Motor neuron (in vitro differentiated cells): Measurements from ENCODE around the gene DDIAS. TPM values are rescaled to one million over a fixed set of nuclear protein-coding genes. Genes with fewer than 3 reads are reported as not detected.
A peak's percentile ranks its signal among the peaks of the same experiment; 100 is the strongest.
"Not testable (repeated sequence)": the region's sequence is repeated elsewhere in the genome, so short reads cannot be mapped to it uniquely, and the experiment has no call there.

Source experiments
- ATAC-seq, 8 experiments: fragments of 200-7000 bp; cut with Tn5 transposase; replicated peaks in 6 of 8; 2 replicates each; pipeline ENCODE4 v1.8.0; 2021; ENCODE audit warnings: mild to moderate bottlenecking in 8 of 8, moderate library complexity in 8 of 8
- H3K27ac ChIP-seq, 2 donors: fragments of 250-450 bp; sonication (Bioruptor Pico); 2 replicates each; pipeline ENCODE4 v1.9.0; 2021; ENCODE audit warnings: antibody characterized with exemption in 2 of 2, mild to moderate bottlenecking in 2 of 2, moderate library complexity in 1 of 2
- H3K4me1 ChIP-seq, 2 donors: fragments of 250-450 bp; sonication (Bioruptor Pico); replicated peaks in 1 of 2; 2 replicates each; pipeline ENCODE4 v1.6.1; 2021; ENCODE audit warnings: antibody characterized with exemption in 2 of 2, mild to moderate bottlenecking in 2 of 2, moderate library complexity in 1 of 2
- H3K4me3 ChIP-seq, 5 donors: fragments of 250-450 bp; sonication (Bioruptor Pico); 2 replicates each; pipeline ENCODE4 v1.9.0; 2021; ENCODE audit warnings: antibody characterized with exemption in 5 of 5, mild to moderate bottlenecking in 5 of 5, moderate library complexity in 4 of 5
- WGBS, 10 experiments: fragments of 450-650 bp; shearing (Covaris generic); methylation state at CpG; one replicate each; pipeline ENCODE4 v1.0.0; 2022; 5-methylcytosine and 5-hydroxymethylcytosine counted together
- in situ Hi-C, 9 experiments: fragments of 400-800 bp; cut with MboI; loops; one replicate each; pipeline ENCODE4 v1.15.0; 2021; ENCODE audit warnings: low sequenced_read_pairs in 9 of 9, low pct_unique_long_range_greater_than_20kb in 2 of 9; ENCODE audit not compliant: unreplicated experiment in 9 of 9
- total RNA-seq, 8 experiments: library from RNA; unstranded; fragments of 300-600 nt; gene quantifications; 2 replicates each; pipeline versions ENCODE4 v1.2.3 to v1.2.4, GENCODE V29; 2022

Gene DDIAS
- total RNA-seq, 8 experiments from 2014 or later: 0.23 to 9.4 (median 0.77) TPM

DNA sequence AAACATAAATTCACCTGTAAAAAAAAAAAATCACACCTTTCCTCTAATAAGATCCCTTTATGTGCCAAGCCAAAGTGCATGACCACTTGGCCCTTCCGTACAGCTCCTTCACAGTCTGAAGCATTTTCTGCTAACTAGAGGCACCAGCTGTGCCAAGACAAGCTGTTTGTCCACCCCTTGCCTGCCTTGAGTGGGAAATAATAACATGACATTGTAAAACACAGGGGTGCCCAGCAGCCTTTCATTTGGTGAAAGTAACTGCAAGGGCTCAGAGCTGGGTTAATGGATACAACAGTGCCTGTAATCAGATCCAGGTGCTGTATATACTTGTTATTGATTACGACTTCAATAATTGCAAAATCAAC lies 59.2 kb downstream of the DDIAS start:
- Histone ChIP-seq H3K27ac (no peak overlapping the region), H3K4me1 (no peaks in the 10 kb centered on the region), H3K4me3 (no peak overlapping the region)
- in situ Hi-C loops: no loop called here
- ATAC-seq: no peak
- WGBS, 10 experiments: 0 to 83% (median 56%) methylated on average over 1 to 2 of the region's 2 CpGs; no CpG with 5 or more reads in 1 of the 10 experiments

DNA sequence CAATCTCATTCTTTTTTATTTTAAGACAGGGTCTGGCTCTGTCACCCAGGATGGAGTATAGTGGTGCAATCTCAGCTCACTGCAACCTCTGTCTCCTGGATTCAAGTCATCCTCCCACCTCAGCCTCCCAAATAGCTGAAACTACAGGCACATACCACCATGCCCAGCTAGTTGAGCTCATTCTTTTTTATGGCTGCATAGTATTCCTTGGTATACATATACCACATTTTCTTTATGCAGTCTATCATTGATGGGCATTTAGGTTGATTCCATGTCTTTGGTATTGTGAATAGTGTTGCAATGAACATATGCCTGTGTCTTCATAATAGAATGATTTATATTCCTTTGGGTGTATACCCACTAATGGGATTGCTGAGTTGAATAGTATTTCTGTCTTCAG lies 60.5 kb downstream of the DDIAS start:
- H3K27ac ChIP-seq, ATAC-seq, H3K4me3 ChIP-seq, H3K4me1 ChIP-seq, in situ Hi-C loops: not testable (repeated sequence)

DNA sequence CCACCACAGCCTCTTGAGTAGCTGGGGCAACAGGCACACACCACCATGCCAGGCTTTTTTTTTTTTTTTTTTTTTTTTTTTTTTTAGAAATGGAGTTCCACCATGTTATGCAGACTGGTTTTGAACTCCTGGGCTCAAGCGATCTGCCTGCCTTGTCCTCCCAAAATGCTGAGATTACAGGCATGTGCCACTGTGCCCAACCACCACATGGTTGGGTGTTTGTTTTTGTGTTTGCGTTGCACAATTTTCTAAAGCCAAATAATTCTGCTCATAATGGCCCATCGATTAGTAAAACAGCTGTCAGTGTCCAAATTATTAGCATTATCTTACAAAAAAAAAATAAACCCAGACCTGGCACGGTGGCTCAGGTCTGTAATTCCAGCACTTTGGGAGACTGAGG lies 65.8 kb downstream of the DDIAS start:
- 29 to 100% (median 78%) methylated on average over 1 to 4 of the region's 4 CpGs for WGBS, 10 experiments
- H3K4me3 ChIP-seq: no peak overlapping the region
- in situ Hi-C loops: no loop called here
- H3K27ac ChIP-seq: no peak overlapping the region
- no peaks in the 10 kb centered on the region for H3K4me1 ChIP-seq
- ATAC-seq: no peak

DNA sequence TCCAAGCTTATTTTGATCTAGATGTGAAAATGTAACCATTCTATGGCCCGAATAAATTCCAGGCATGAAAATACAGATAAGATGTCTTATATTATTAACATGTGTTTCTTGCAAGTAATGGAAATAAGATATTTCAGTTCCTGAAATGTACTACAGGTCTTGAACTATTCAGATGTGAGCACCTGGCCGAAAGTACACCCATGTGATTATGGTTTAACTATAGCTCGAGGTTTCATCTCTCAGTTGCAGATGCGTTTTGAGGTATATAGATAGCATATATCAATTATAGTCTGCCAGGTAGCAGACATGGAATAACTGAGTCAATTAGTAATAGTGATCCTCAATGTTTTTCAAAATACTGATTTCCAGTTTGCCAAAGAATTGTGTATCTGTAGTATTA lies 68.3 kb downstream of the DDIAS start:
- in situ Hi-C loops: no loop called here
- no peak overlapping the region for H3K27ac ChIP-seq
- ATAC-seq: no peak
- H3K4me3 ChIP-seq: no peak overlapping the region
- 38 to 98% (median 88%) methylated on average over 1 to 4 of the region's 4 CpGs; no CpG with 5 or more reads in 3 of the 10 experiments for WGBS, 10 experiments
- no peaks in the 10 kb centered on the region for H3K4me1 ChIP-seq

DNA sequence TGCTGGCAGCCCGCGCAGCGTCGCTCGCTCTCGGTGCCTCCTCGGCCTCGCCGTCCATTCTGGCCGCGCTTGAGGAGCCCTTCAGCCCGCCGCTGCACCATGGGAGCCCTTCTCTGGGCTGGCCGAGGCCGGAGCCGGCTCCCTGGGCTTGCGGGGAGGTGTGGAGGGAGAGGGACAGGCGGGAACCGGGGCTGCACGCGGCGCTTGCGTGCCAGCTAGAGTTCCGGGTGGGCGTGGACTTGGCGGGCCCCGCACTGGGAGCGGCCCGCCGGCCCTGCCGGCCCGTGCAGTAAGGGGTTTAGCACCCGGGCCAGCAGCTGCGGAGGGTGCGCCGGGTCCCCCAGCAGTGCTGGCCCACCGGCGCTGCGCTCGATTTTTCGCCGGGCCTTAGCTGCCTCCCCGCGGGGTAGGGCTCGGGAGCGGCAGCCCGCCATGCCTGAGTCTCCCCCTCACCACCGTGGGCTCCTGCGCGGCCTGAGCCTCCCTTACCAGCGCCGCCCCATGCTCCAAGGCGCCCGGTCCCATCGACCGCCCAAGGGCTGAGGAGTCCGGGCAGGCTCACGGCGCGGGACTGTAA lies 69.1 kb downstream of the DDIAS start:
- not testable (repeated sequence) for ATAC-seq, H3K4me3 ChIP-seq

DNA sequence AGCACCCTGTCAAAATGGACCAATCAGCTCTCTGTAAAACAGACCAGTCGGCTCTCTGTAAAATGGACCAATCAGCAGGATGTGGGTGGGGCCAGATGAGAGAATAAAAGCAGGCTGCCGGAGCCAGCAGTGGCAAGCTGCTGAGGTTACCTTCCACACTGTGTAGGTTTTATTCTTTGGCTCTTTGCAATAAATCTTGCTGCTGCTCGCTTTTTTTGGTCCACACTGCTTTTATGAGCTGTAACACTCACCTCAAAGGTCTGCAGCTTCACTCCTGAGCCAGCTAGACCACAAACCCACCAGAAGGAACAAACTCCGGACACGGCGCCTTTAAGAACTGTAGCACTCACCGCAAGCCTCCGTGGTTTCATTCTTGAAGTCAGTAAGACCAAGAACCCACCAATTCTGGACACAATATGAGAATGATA lies 70.0 kb downstream of the DDIAS start:
- in situ Hi-C loops: not testable (repeated sequence)
- WGBS, 10 experiments: 67 to 100% (median 96%) methylated on average over 1 to 7 of the region's 8 CpGs; no CpG with 5 or more reads in 2 of the 10 experiments

More for the DNA sequence above, 69.1 kb downstream of the DDIAS start:
- H3K4me1 ChIP-seq, H3K27ac ChIP-seq, in situ Hi-C loops: not testable (repeated sequence)
- WGBS, 10 experiments: 75 to 100% (median 98%) methylated on average over 2 to 16 of the region's 60 CpGs; no CpG with 5 or more reads in 2 of the 10 experiments

DNA sequence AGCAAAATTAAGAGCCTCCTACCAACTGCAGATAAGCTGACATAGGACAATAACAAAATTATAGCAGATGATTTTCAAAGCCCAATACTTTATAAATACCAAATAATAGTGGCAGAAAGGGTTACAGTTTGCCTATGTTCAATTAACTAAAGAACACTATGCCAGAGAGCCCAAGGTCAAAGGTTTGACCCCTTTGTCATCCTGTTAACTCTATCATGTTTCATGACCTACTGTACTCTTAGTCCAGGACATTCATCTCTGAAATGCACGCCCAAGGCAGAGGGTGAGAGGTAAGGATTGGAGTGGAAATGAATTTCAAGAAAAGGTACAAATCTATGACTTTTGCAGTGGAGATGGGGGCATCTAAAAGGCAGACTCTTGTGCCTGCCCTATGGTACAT lies 70.6 kb downstream of the DDIAS start:
- ATAC-seq: no peak
- H3K4me1 ChIP-seq: no peaks in the 10 kb centered on the region
- in situ Hi-C loops: no loop called here
- no peak overlapping the region for H3K4me3 ChIP-seq
- H3K27ac ChIP-seq: no peak overlapping the region
- WGBS, 10 experiments: 75 to 100% (median 89%) methylated on average over 1 of the region's 1 CpG; no CpG with 5 or more reads in 4 of the 10 experiments

More for the DNA sequence above, 70.0 kb downstream of the DDIAS start:
- H3K27ac ChIP-seq, ATAC-seq, H3K4me3 ChIP-seq, H3K4me1 ChIP-seq: not testable (repeated sequence)

DNA sequence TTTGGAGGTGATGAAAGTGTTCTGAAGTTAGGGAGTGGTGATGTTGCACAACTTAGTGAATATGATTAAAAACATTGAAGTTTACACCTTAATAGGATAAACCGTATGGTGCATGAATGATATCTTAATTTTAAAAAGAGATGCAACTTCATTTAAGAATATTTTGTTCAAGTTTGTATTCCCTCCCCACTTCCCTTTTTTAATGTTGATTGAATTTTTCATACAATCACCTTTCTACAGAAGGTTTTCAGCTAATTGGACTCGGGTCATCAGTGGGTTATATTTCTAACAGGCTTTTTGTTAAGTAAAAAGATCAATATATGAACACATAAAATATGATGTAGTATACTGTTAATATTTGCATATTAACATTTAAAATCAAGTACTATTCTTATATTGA lies 72.6 kb downstream of the DDIAS start:
- Histone ChIP-seq H3K4me1 (no peaks in the 10 kb centered on the region), H3K27ac (no peak overlapping the region), H3K4me3 (no peak overlapping the region)
- no peak for ATAC-seq
- 78 to 96% (median 88%) methylated on average over 1 to 2 of the region's 2 CpGs; no CpG with 5 or more reads in 2 of the 10 experiments for WGBS, 10 experiments
- in situ Hi-C loops: no loop called here

DNA sequence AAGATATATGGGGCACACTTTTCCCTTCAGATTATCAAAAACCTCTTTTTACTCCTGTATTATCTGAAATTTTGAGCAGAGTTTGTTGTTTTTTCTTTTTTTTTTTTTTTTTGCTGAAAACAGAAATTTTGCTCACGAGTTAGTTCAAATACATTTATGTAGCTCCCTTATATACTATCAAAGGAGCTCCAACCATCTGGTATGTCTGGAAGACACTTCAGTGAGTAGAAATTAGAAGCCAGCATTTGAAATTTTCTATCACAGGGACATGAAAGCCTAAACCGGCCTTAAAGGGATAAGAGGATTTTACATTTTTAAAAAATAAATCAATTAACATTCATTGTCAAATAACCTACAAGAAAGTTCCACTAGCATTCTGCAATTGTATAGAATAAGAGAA lies 73.3 kb downstream of the DDIAS start:
- 17 to 96% (median 69%) methylated on average over 1 to 2 of the region's 2 CpGs for WGBS, 10 experiments
- in situ Hi-C loops: no loop called here
- no peak overlapping the region for H3K27ac ChIP-seq

DNA sequence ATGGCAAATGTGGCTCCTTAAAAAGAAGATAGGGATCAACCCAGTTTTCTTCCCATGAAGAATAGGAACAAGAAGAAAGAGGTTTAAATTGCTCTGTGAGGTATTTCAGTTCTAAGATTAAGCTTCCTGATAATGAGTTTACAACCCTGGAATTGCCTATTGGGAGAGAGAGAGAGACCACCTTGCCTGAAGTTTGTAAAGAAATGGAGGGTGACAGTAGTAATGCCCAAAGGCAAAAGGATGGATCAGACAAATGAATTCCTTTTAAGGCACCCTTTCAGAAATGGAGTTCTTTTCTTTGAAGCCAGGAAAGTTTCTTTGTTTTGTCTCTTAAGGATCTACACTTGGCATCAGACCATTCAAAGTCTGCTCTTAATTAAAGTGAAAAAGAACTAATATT lies 74.3 kb downstream of the DDIAS start:
- ATAC-seq: no peak
- H3K4me1 ChIP-seq: no peaks in the 10 kb centered on the region
- in situ Hi-C loops: no loop called here
- H3K27ac ChIP-seq: no peak overlapping the region
- H3K4me3 ChIP-seq: no peak overlapping the region

More for the DNA sequence above, 73.3 kb downstream of the DDIAS start:
- no peak for ATAC-seq
- Histone ChIP-seq H3K4me3 (no peak overlapping the region), H3K4me1 (no peaks in the 10 kb centered on the region)

DNA sequence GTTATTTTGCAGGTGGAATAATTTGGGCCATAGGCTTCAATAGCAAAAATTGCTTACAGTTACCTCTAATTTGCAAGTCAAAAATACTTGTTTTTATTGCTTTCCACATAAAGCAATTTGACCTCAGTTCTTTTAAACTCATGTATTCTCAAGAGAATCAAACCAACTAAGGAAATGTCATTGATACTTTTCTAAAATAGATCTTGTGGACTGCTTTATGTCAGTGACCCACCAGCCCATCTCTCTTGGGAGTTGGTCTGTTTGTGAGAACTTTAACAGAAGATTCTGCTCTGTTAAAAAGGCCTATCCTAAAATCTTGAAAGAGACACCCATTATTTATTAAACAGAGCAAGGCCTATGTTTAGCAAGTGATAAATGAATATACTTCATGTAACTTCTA lies 75.2 kb downstream of the DDIAS start:
- Histone ChIP-seq H3K27ac (no peak overlapping the region), H3K4me1 (no peaks in the 10 kb centered on the region), H3K4me3 (no peak overlapping the region)
- ATAC-seq: no peak
- in situ Hi-C loops: no loop called here

DNA sequence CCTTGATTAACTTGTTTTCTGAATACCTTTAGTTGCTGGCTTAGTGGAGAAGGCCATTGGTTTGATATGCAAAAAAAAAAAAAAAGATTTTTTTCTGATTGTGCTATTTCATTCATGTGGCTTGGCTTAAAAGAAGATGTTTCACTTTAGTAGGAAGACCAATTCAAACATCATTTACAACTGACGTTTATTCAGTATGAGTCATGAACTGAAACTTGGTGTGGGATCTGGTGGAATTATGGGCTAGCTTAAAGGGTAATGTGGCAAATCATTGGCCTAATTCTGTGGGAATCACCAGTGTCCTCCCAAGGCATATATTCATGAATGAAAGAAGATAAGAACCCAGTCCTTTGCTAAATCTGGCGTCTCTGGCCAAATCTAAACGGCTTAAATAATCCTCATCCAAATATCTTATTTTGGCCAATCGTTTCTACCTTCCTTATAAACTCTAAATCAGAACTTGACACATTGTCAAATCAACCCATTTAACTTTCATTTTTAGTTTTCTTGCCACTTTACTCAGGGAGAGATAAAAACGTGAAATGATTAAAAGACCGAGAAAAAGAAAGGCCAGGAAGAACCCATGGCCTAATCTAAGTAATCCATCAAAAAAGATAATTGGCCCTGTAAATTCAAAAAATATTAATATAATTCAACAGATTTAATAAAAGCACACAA lies 77.0 kb downstream of the DDIAS start:
- Histone ChIP-seq H3K4me3 (no peak overlapping the region), H3K27ac (no peak overlapping the region), H3K4me1 (no peaks in the 10 kb centered on the region)
- ATAC-seq: peak in 2 of 8 experiments; percentile 69 to 76
- WGBS, 10 experiments: 60 to 97% (median 78%) methylated on average over 3 to 6 of the region's 6 CpGs; no CpG with 5 or more reads in 1 of the 10 experiments
- in situ Hi-C loops: no loop called here

DNA sequence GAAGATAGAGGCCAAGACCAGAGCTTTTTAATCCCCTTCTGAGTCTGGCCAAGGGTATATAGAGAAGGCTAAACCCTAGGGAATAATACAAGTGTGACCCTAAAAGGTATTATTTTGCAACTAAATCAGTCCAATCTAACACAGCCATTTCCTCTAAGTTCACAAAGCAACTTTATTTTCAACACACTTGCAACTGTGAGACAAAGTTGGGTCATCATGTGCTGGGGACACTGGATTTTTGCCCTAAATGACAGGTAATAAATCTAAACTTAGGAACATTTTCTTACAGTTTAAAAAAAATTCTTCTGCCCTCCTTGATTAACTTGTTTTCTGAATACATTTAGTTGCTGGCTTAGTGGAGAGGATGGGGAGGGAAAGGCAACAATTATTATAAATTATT lies 78.3 kb downstream of the DDIAS start:
- Histone ChIP-seq H3K27ac (no peak overlapping the region), H3K4me3 (no peak overlapping the region), H3K4me1 (no peaks in the 10 kb centered on the region)
- in situ Hi-C loops: no loop called here
- ATAC-seq: no peak

DNA sequence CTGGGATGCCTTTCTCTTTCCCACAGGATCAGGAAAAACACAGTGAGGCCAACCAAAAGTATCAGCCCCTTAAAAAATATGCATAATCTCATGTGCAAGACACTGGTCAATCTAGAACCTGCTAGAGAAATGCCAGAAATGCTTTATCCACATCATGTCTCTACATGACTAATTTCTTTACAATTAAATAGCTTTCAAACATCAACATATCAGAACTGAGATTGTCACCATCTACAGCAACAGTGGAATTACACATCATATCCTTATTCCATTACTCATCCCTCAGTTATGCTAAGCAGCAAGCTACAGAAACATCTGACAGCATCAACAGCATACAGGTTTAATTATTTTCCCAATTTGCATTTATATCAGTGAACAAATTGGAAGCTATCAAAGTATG lies 78.8 kb downstream of the DDIAS start:
- Histone ChIP-seq H3K27ac (no peak overlapping the region), H3K4me3 (no peak overlapping the region), H3K4me1 (no peaks in the 10 kb centered on the region)
- ATAC-seq: peak in 3 of 8 experiments; percentile 30 to 88 (median 87)
- in situ Hi-C loops: no loop called here
